H9 (cell line): Measurements from ENCODE around the gene GALNT16. TPM values are rescaled to one million over a fixed set of nuclear protein-coding genes. Genes with fewer than 3 reads are reported as not detected.
A peak's percentile ranks its signal among the peaks of the same experiment; 100 is the strongest.

Experiments used
- DNase-seq: peaks from one replicate; pipeline ENCODE4 v3.0.0-alpha.2; 2017
- H2AFZ ChIP-seq: one replicate; pipeline ENCODE4 v1.6.1; 2013; ENCODE audit warnings: mild to moderate bottlenecking, low read length, control low read depth, moderate library complexity
- H2AK5ac ChIP-seq: 2 replicates; pipeline ENCODE4 v1.6.1; 2013; ENCODE audit warnings: low read length, control low read depth, mixed read lengths; ENCODE audit not compliant: insufficient read length
- H2BK120ac ChIP-seq: one replicate; pipeline ENCODE4 v1.6.1; 2013; ENCODE audit warnings: low read depth, mild to moderate bottlenecking, low read length, control low read depth, inconsistent platforms; ENCODE audit not compliant: poor library complexity, severe bottlenecking
- H2BK12ac ChIP-seq: 2 replicates; pipeline ENCODE4 v1.6.1; 2013; ENCODE audit warnings: low read length, control low read depth, mixed read lengths, low read depth; ENCODE audit not compliant: insufficient read length
- H2BK15ac ChIP-seq: 2 replicates; pipeline ENCODE4 v1.6.1; 2013; ENCODE audit warnings: low read depth, low read length, control low read depth
- H2BK20ac ChIP-seq: one replicate; pipeline ENCODE4 v1.6.1; 2013; ENCODE audit warnings: low read depth, mild to moderate bottlenecking, low read length, control low read depth, inconsistent platforms; ENCODE audit not compliant: poor library complexity, severe bottlenecking
- H2BK5ac ChIP-seq: 2 replicates; pipeline ENCODE4 v1.6.1; 2013; ENCODE audit warnings: low read length, control low read depth, mixed read lengths; ENCODE audit not compliant: insufficient read length
- H3K14ac ChIP-seq: 2 replicates; pipeline ENCODE4 v1.6.1; 2013; ENCODE audit warnings: low read length, control low read depth; ENCODE audit not compliant: insufficient read depth
- H3K18ac ChIP-seq: 2 replicates; pipeline ENCODE4 v1.6.1; 2013; ENCODE audit warnings: low read depth, mild to moderate bottlenecking, mixed read lengths, low read length, control low read depth; ENCODE audit not compliant: insufficient read length
- H3K23ac ChIP-seq: 2 replicates; pipeline ENCODE4 v1.6.1; 2013; ENCODE audit warnings: low read length, control low read depth, mixed read lengths, low read depth; ENCODE audit not compliant: insufficient read length
- H3K23me2 ChIP-seq: 2 replicates; pipeline ENCODE4 v1.6.1; 2013; ENCODE audit warnings: low read depth, mild to moderate bottlenecking, mixed read lengths, low read length, control low read depth; ENCODE audit not compliant: insufficient read length, poor library complexity, severe bottlenecking
- H3K27ac ChIP-seq: 2 replicates; pipeline ENCODE4 v1.5.1; 2013; ENCODE audit warnings: low read length, control low read depth, mixed read lengths, low read depth; ENCODE audit not compliant: insufficient read length
- H3K27me3 ChIP-seq: 2 replicates; pipeline ENCODE4 v1.6.1; 2013; ENCODE audit warnings: low read length, control low read depth, inconsistent platforms; ENCODE audit not compliant: insufficient read depth
- H3K4ac ChIP-seq: 2 replicates; pipeline ENCODE4 v1.6.1; 2013; ENCODE audit warnings: low read depth, mild to moderate bottlenecking, control low read depth, inconsistent platforms, low read length, moderate library complexity
- H3K4me1 ChIP-seq: 2 replicates; pipeline ENCODE4 v1.6.1; 2013; ENCODE audit warnings: low read length, control low read depth, inconsistent platforms; ENCODE audit not compliant: insufficient read depth
- H3K4me2 ChIP-seq: 2 replicates; pipeline ENCODE4 v1.6.1; 2013; ENCODE audit warnings: low read length, control low read depth, mixed read lengths; ENCODE audit not compliant: insufficient read length, insufficient read depth
- H3K56ac ChIP-seq: 2 replicates; pipeline ENCODE4 v1.6.1; 2013; ENCODE audit warnings: low read depth, mild to moderate bottlenecking, mixed read lengths, low read length, control low read depth; ENCODE audit not compliant: insufficient read length
- H3K79me1 ChIP-seq: 2 replicates; pipeline ENCODE4 v1.6.1; 2013; ENCODE audit warnings: low read depth, mild to moderate bottlenecking, moderate library complexity, low read length, control low read depth, inconsistent platforms; ENCODE audit not compliant: insufficient read depth, poor library complexity, severe bottlenecking
- H3K79me2 ChIP-seq: 2 replicates; pipeline ENCODE4 v1.6.1; 2013; ENCODE audit warnings: low read length, control low read depth, inconsistent platforms; ENCODE audit not compliant: insufficient read depth
- H3K9ac ChIP-seq: 2 replicates; pipeline ENCODE4 v1.6.1; 2013; ENCODE audit warnings: low read length, control low read depth, mixed read lengths; ENCODE audit not compliant: insufficient read length; ENCODE audit errors: extremely low read depth
- H3K9me3 ChIP-seq: one replicate; pipeline ENCODE4 v1.6.1; 2013; ENCODE audit warnings: low read depth, low read length, inconsistent platforms; ENCODE audit not compliant: control insufficient read depth
- H3T11ph ChIP-seq: one replicate; pipeline ENCODE4 v1.6.1; 2013; ENCODE audit warnings: mild to moderate bottlenecking, low read length, control low read depth, inconsistent platforms
- H4K20me1 ChIP-seq: one replicate; pipeline ENCODE4 v1.6.1; 2013; ENCODE audit not compliant: control insufficient read depth, insufficient read length, insufficient read depth
- H4K5ac ChIP-seq: 2 replicates; pipeline ENCODE4 v1.6.1; 2013; ENCODE audit warnings: low read depth, mild to moderate bottlenecking, mixed read lengths, low read length, control low read depth; ENCODE audit not compliant: insufficient read length
- H4K8ac ChIP-seq: replicated peaks from 2 replicates; pipeline ENCODE4 v1.6.1; 2013; ENCODE audit warnings: low read length, control low read depth, mixed read lengths, low read depth; ENCODE audit not compliant: insufficient read length
- H4K91ac ChIP-seq: 2 replicates; pipeline ENCODE4 v1.6.1; 2013; ENCODE audit warnings: low read depth, mild to moderate bottlenecking, moderate library complexity, mixed read lengths, low read length, control low read depth; ENCODE audit not compliant: insufficient read length
- H3K27ac Mint-ChIP-seq, 3 experiments: 2 replicates in 2 of 3; 3 replicates in 1 of 3; pipeline ENCODE4 v1.8.0; 2020 to 2021; ENCODE audit warnings: mixed read lengths in 3 of 3, mild to moderate bottlenecking in 1 of 3, moderate library complexity in 1 of 3
- H3K27me3 Mint-ChIP-seq: 2 replicates; pipeline ENCODE4 v1.8.0; 2021; ENCODE audit warnings: low read depth, mild to moderate bottlenecking, moderate library complexity, mixed read lengths
- H3K36me3 Mint-ChIP-seq, 3 experiments: 2 replicates in 2 of 3; 3 replicates in 1 of 3; pipeline ENCODE4 v1.8.0; 2020 to 2021; ENCODE audit warnings: low read depth in 3 of 3, mixed read lengths in 3 of 3; ENCODE audit not compliant: insufficient read depth in 1 of 3
- H3K4me1 Mint-ChIP-seq, 2 experiments: 2 replicates each; pipeline ENCODE4 v1.8.0; 2020; ENCODE audit warnings: mixed read lengths in 2 of 2
- H3K4me3 Mint-ChIP-seq, 2 experiments: 2 replicates in 1 of 2; 3 replicates in 1 of 2; pipeline ENCODE4 v1.8.0; 2020 to 2021; ENCODE audit warnings: mild to moderate bottlenecking in 2 of 2, mixed read lengths in 2 of 2, moderate library complexity in 1 of 2
- H3K9me3 Mint-ChIP-seq, 2 experiments: 2 replicates in 1 of 2; 3 replicates in 1 of 2; pipeline ENCODE4 v1.8.0; 2020; ENCODE audit warnings: mild to moderate bottlenecking in 2 of 2, mixed read lengths in 2 of 2, moderate library complexity in 1 of 2
- WGBS: extraction: QIAGEN DNeasy Blood & Tissue Kit; methylation state at CpG from one replicate; pipeline ENCODE4 v1.1.7; 2013; ENCODE audit warnings: missing lambda C conversion rate, low lambda C conversion rate, mixed read lengths; ENCODE audit not compliant: insufficient read length; ENCODE audit errors: extremely low coverage; 5-methylcytosine and 5-hydroxymethylcytosine counted together
- total RNA-seq: library from RNA; stranded (reverse); gene quantifications from 2 replicates; pipeline ENCODE4 v1.2.1, GENCODE V29; 2021
- TF ChIP-seq, protein P1 (sequence below): fragments of 200-600 bp; sonication (generic); conservative IDR thresholded peaks from 3 replicates; pipeline ENCODE4 v1.8.0; 2021; ENCODE audit warnings: antibody characterized with exemption, mild to moderate bottlenecking

GALNT16 gene
- total RNA-seq, 1 experiment from 2014 or later, result 2.3 TPM

DNA sequence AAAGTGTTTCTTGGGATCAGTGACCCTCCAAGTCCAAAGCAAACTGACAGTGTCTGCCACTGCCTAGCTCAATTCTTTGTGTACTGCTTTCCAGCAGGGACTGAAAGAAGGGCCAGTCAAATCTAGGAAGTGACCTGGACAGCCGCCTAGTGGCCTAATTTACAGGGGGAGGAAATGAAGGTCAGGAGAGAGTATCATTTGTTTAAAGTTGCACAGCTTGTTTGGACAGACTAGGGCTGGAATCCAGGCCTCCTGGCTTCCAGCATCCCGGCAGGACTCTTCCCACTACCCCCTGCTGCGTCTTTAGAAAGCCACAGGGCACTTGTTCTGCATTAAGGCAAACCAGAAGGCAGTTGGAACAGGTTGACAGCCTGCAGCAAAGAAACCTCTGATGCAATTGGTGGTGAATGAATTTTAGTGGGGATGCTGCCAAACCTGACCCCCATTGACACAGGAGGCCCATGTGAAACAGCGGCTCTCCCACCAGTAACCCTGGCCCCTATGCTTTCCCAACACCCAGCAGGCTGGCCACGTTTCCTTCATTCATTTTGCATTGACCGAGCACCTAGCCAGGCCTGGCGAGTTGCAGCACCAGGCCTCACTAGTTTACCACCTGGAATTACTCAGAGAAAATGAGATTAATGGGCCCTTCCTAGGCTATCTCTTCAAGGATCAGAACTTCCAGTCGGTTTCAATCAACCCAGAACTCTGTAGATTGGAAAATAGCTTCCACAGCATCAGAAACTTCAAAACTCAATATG lies 28.2 kb downstream of the GALNT16 start:
- Histone ChIP-seq H3K9ac (no peak overlapping the region), H3K79me2 (no peaks in the 10 kb centered on the region), H4K8ac (no peak overlapping the region), H2BK5ac (no peak overlapping the region), H2AFZ (no peak overlapping the region), H3K27ac (no peak overlapping the region), H3K9me3 (no peaks in the 10 kb centered on the region), H2BK12ac (no peak overlapping the region), H3K4me1 (no peaks in the 10 kb centered on the region), H2BK15ac (no peak overlapping the region), H4K91ac (no peak overlapping the region), H2BK120ac (no peak overlapping the region), H3K4me2 (no peak overlapping the region), H3K18ac (no peak overlapping the region), H4K5ac (no peak overlapping the region), H3K79me1 (no peaks in the 10 kb centered on the region), H3T11ph (no peak overlapping the region), H2AK5ac (no peak overlapping the region), H2BK20ac (no peak overlapping the region), H4K20me1 (no peaks in the 10 kb centered on the region), H3K56ac (no peak overlapping the region), H3K27me3 (no peaks in the 10 kb centered on the region), H3K23ac (no peak overlapping the region), H3K4ac (no peak overlapping the region), H3K23me2 (no peaks in the 10 kb centered on the region), H3K14ac (no peak overlapping the region)
- no CpG with 5 or more reads among the region's 8 CpGs for WGBS
- TF ChIP-seq, protein P1, sequence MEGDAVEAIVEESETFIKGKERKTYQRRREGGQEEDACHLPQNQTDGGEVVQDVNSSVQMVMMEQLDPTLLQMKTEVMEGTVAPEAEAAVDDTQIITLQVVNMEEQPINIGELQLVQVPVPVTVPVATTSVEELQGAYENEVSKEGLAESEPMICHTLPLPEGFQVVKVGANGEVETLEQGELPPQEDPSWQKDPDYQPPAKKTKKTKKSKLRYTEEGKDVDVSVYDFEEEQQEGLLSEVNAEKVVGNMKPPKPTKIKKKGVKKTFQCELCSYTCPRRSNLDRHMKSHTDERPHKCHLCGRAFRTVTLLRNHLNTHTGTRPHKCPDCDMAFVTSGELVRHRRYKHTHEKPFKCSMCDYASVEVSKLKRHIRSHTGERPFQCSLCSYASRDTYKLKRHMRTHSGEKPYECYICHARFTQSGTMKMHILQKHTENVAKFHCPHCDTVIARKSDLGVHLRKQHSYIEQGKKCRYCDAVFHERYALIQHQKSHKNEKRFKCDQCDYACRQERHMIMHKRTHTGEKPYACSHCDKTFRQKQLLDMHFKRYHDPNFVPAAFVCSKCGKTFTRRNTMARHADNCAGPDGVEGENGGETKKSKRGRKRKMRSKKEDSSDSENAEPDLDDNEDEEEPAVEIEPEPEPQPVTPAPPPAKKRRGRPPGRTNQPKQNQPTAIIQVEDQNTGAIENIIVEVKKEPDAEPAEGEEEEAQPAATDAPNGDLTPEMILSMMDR, result peak; percentile 34; the same call in 2 of the 3 replicates
- Mint-ChIP-seq H3K4me3 (no peak overlapping the region), H3K27ac (peak overlapping the region in 2 of 3 experiments; percentile 22 to 76; a peak in 4 of 7 replicates), H3K36me3 (no peaks in the 10 kb centered on the region), H3K4me1 (peaks cover 8 to 12% of the 10 kb centered on the region in 2 experiments), H3K27me3 (peaks cover 2% of the 10 kb centered on the region), H3K9me3 (no peaks in the 10 kb centered on the region)
- no peak for DNase-seq
